Breast epithelium (tissue), 3 donors: ENCODE results near the gene ANXA4.

Source experiments
- POLR2A ChIP-seq: fragments of 450-650 bp; IDR thresholded peaks from one replicate; pipeline ENCODE4 v1.6.1; 2016; ENCODE audit warnings: antibody characterized with exemption, mild to moderate bottlenecking, moderate library complexity
- POLR2AphosphoS5 ChIP-seq, 3 donors: sonication (generic); formaldehyde crosslinking; IDR thresholded peaks; one replicate each; pipeline ENCODE4 v1.6.1; 2017; ENCODE audit warnings: antibody characterized with exemption in 3 of 3
- TF ChIP-seq, protein P1 (sequence below), 3 donors: fragments of 450-650 bp; IDR thresholded peaks; one replicate each; pipeline ENCODE4 v1.5.1; 2016 to 2017; ENCODE audit warnings: antibody characterized with exemption in 3 of 3, mild to moderate bottlenecking in 3 of 3, moderate library complexity in 3 of 3

DNA sequence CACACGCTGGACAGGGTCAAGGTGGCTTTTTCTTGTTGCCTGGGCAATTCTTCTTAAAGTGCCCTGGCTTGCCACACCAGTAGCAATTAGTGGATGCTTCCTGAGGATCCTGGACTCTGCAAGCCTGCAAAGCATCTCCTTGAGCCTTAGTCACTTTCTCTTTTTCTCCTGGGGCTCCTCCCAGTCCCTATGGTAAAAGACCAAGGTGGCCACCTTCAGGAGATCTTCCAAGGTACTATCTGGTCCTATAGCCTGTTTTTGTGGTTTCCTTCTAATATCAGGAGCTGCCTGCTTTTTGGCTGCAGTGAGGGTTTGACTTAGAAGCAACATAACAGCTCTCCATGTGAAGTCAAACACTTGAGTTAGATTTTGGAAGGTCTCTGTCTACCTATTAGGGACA is 54.2 kb downstream of the ANXA4 start:
- TF ChIP-seq, protein P1, sequence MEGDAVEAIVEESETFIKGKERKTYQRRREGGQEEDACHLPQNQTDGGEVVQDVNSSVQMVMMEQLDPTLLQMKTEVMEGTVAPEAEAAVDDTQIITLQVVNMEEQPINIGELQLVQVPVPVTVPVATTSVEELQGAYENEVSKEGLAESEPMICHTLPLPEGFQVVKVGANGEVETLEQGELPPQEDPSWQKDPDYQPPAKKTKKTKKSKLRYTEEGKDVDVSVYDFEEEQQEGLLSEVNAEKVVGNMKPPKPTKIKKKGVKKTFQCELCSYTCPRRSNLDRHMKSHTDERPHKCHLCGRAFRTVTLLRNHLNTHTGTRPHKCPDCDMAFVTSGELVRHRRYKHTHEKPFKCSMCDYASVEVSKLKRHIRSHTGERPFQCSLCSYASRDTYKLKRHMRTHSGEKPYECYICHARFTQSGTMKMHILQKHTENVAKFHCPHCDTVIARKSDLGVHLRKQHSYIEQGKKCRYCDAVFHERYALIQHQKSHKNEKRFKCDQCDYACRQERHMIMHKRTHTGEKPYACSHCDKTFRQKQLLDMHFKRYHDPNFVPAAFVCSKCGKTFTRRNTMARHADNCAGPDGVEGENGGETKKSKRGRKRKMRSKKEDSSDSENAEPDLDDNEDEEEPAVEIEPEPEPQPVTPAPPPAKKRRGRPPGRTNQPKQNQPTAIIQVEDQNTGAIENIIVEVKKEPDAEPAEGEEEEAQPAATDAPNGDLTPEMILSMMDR (IDR thresholded peaks at IDR 0.05): no peak
- TF ChIP-seq POLR2AphosphoS5 (IDR thresholded peaks at IDR 0.05): no peak
- TF ChIP-seq POLR2A: no peak
